Measurements from ENCODE around the gene PHAX. TPM values are rescaled to one million over a fixed set of nuclear protein-coding genes. Genes with fewer than 3 reads are reported as not detected.

PHAX gene
- total and polyA plus RNA-seq, 2 donors from 2014 or later, result 23.7 to 33.3 TPM

DNA sequence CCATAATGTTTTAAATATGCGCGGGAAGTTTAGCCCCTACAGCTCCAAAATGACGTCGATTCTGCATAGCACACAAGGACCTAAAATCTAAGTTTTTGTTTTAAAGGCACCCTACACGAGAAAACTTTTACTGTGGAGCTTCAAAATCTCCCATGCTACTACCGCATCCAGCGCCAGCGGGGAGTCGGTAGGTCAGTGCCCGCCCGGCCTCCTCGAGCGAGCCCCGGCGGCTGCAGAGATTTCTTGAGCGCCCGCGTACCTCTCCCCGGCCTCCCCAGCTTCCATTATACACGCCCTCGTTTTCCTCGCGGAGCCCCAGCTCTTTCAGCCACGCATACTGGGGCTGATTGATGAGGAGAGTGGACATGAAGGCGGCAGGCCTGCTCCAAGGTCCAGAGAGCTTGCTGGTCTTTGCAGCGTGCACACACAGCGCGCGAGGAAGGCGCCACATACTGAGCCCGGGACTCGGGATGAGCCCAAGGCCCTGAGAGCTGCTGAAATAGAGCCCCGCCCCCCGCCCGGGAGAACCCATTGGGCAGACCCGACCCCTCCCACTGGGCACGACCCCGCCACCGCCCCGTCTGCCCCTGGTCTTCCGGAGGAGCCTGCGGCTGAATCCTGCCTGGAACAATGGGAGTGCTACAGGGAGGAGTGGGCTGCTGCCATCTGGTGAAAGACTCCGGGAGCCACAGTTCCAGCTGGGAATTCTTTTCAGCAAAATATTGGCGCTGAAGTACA, 5.8 kb upstream of the PHAX start, which contains the start of gene ALDH7A1:
Gene ALDH7A1 (minus strand): TSS at position 472 of the 738 bp plus-strand sequence. CDS start 21 bp downstream, at position 451.
- H3K9ac ChIP-seq (ENCODE audit: low read length in 3 of 3), result peak within 1 kb of the TSS; percentile 63 to 75 (median 69)
- DNase-seq (peak; percentile 98 to 99 (median 98)), FAIRE-seq (no peak)

DNA sequence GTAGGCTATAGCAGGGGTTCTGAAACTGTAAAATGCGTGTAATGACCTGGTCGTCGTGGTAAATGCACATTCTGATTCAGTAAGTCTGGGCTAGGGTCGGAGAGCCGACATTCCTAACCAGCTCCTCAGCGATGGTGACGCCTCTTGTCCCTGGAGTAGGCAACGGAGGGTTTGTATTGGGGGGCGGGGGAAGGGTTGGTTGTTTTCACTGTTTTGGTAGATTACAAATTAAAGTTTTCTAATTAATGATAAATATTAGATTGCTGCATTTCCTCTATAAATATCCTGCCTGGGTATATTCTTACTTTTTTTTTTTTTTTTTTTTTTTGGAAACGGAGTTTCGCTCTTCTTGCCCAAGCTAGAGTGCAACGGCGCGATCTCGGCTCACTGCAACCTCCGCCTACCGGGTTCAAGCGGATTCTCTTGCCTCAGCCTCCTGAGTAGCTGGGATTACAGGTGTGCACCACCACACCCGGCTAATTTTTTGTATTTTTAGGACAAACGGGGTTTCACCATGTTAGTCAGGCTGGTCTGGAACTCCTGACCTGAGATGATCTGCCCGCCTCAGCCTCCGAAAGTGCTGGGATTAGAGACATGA, 5.2 kb upstream of the PHAX start:
- no peaks in the 10 kb centered on the region for H3K9me3 ChIP-seq (ENCODE audit: control insufficient read depth in 2 of 3, insufficient read depth in 1 of 3, low read length in 3 of 3)
- H3K27me3 ChIP-seq (ENCODE audit: control insufficient read depth, insufficient read depth, low read length), result no peaks in the 10 kb centered on the region
- intact Hi-C loops (cut with DNase I), result no loop called here
- no peaks in the 10 kb centered on the region for H3K36me3 ChIP-seq (ENCODE audit: control insufficient read depth in 2 of 3, insufficient read depth in 3 of 3, low read length in 3 of 3)
- DNase-seq, result no peak
- H3K4me1 ChIP-seq (ENCODE audit: control insufficient read depth in 2 of 3, insufficient read depth in 2 of 3, low read depth in 1 of 3, low read length in 3 of 3), result peaks cover 0 to 7% (median 0%) of the 10 kb centered on the region in 3 donors
- H3K27ac ChIP-seq (ENCODE audit: low read depth in 2 of 2, low read length in 2 of 2), result peak overlapping the region; percentile 43 to 60
- no peak for FAIRE-seq
- peak overlapping the region; percentile 70 to 92 (median 81) for H3K4me3 ChIP-seq (ENCODE audit: low read length in 3 of 3)
- TF ChIP-seq, protein P1, sequence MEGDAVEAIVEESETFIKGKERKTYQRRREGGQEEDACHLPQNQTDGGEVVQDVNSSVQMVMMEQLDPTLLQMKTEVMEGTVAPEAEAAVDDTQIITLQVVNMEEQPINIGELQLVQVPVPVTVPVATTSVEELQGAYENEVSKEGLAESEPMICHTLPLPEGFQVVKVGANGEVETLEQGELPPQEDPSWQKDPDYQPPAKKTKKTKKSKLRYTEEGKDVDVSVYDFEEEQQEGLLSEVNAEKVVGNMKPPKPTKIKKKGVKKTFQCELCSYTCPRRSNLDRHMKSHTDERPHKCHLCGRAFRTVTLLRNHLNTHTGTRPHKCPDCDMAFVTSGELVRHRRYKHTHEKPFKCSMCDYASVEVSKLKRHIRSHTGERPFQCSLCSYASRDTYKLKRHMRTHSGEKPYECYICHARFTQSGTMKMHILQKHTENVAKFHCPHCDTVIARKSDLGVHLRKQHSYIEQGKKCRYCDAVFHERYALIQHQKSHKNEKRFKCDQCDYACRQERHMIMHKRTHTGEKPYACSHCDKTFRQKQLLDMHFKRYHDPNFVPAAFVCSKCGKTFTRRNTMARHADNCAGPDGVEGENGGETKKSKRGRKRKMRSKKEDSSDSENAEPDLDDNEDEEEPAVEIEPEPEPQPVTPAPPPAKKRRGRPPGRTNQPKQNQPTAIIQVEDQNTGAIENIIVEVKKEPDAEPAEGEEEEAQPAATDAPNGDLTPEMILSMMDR (IDR thresholded peaks at IDR 0.05; ENCODE audit: borderline replicate concordance, extremely low read depth, insufficient read depth), result no peak
- peak overlapping the region; percentile 29 to 61 (median 60) for H3K9ac ChIP-seq (ENCODE audit: low read length in 3 of 3)

More for the DNA sequence above, 5.8 kb upstream of the PHAX start, which contains the start of gene ALDH7A1:
- no peaks in the 10 kb centered on the region for H3K9me3 ChIP-seq (ENCODE audit: control insufficient read depth in 2 of 3, insufficient read depth in 1 of 3, low read length in 3 of 3)
- H3K4me1 ChIP-seq (ENCODE audit: control insufficient read depth in 2 of 3, insufficient read depth in 2 of 3, low read depth in 1 of 3, low read length in 3 of 3), result peaks cover 0 to 5% (median 0%) of the 10 kb centered on the region in 3 donors
- H3K27me3 ChIP-seq (ENCODE audit: control insufficient read depth, insufficient read depth, low read length), result no peaks in the 10 kb centered on the region
- peak within 1 kb of the TSS; percentile 65 to 67 for H3K27ac ChIP-seq (ENCODE audit: low read depth in 2 of 2, low read length in 2 of 2)
- H3K36me3 ChIP-seq (ENCODE audit: control insufficient read depth in 2 of 3, insufficient read depth in 3 of 3, low read length in 3 of 3), result no peaks in the 10 kb centered on the region
- H3K4me3 ChIP-seq (ENCODE audit: low read length in 3 of 3), result peak within 1 kb of the TSS; percentile 70 to 92 (median 81)
- intact Hi-C loops (cut with DNase I), result no loop called here
- TF ChIP-seq, protein P1 (IDR thresholded peaks at IDR 0.05; ENCODE audit: borderline replicate concordance, extremely low read depth, insufficient read depth), result peak; percentile 55

DNA sequence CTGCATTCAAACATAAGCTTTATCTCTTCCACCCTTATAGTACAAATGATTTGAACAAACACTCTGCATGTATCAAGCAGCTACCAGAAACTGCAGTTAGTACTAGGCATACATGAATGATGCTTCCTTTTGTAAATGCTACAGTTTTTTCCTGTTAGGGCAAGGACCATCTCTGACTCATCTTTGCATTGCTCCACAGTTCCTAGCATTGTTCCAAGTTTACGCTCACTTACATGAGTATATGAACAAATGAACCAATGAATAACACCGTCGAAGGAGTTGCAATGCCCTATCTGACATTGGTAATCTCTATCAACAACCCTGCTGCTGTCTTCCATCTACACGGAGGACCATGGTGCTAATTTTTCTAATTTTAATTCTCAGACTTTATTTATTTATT, 3.6 kb upstream of the PHAX start:
- Histone ChIP-seq H3K4me3 (ENCODE audit: low read length in 3 of 3) (no peak overlapping the region), H3K27ac (ENCODE audit: low read depth in 2 of 2, low read length in 2 of 2) (no peak overlapping the region), H3K36me3 (ENCODE audit: control insufficient read depth in 2 of 3, insufficient read depth in 3 of 3, low read length in 3 of 3) (no peaks in the 10 kb centered on the region), H3K9me3 (ENCODE audit: control insufficient read depth in 2 of 3, insufficient read depth in 1 of 3, low read length in 3 of 3) (no peaks in the 10 kb centered on the region), H3K4me1 (ENCODE audit: control insufficient read depth in 2 of 3, insufficient read depth in 2 of 3, low read depth in 1 of 3, low read length in 3 of 3) (peaks cover 0 to 12% (median 3%) of the 10 kb centered on the region in 3 donors), H3K9ac (ENCODE audit: low read length in 3 of 3) (no peak overlapping the region), H3K27me3 (ENCODE audit: control insufficient read depth, insufficient read depth, low read length) (no peaks in the 10 kb centered on the region)
- TF ChIP-seq, protein P1 (IDR thresholded peaks at IDR 0.05; ENCODE audit: borderline replicate concordance, extremely low read depth, insufficient read depth), result no peak
- no peak for DNase-seq
- no peak for FAIRE-seq
- intact Hi-C loops (cut with DNase I), result no loop called here
